K562 (cell line): ENCODE measurements around the gene BLTP2. TPM values are rescaled to one million over a fixed set of nuclear protein-coding genes. Genes with fewer than 3 reads are reported as not detected.

Source experiments
- ATAC-seq: fragments of 200-7000 bp; cut with Tn5 transposase; 3 replicates; pipeline ENCODE4 v1.9.1; 2020; ENCODE audit warnings: moderate library complexity
- Bru-seq: library from RNA; stranded (reverse); fragments of 400-500 nt; gene quantifications from one replicate; lab custom pipeline; 2021; lab: Mats Ljungman, UMichigan
- BruChase-seq, 2 experiments: library from RNA; stranded (reverse); fragments of 400-500 nt; gene quantifications; one replicate each; lab custom pipeline; 2021; lab: Mats Ljungman, UMichigan
- BruUV-seq: library from RNA; stranded (reverse); fragments of 400-500 nt; replicated peaks from 2 replicates; lab custom pipeline; 2021; lab: Mats Ljungman, UMichigan
- CTCF ChIA-PET: fragments of 300-600 bp; formaldehyde crosslinking; extraction: SDS; loops from one replicate; lab custom pipeline; 2021; ENCODE audit warnings: low intra/inter-chr PET ratio; lab: Yijun Ruan, JAX
- POLR2A ChIA-PET: fragments of 300-600, 350-650 bp; sonication (Branson Sonifier 250); formaldehyde crosslinking; extraction: SDS; loops from one replicate; lab custom pipeline; 2021; ENCODE audit warnings: antibody characterized with exemption, inconsistent platforms; lab: Yijun Ruan, JAX
- DNase-seq, 4 experiments: peaks; one replicate each; pipeline versions ENCODE4 v3.0.0 to v3.0.0-alpha.2; 2011 to 2018; ENCODE audit warnings: low spot score in 3 of 4, mixed read lengths in 3 of 4; ENCODE audit errors: extremely low read depth in 1 of 4
- FAIRE-seq: peaks from 2 replicates; lab custom pipeline; 2011; peaks lifted over from hg19 to GRCh38; lab: Jason Lieb, UNC
- H2AFZ ChIP-seq: 2 replicates; pipeline ENCODE4 v1.6.0; 2011; ENCODE audit warnings: low read depth, low read length, control low read depth, inconsistent platforms
- H3K27ac ChIP-seq: fragments of 200-600 bp; 3 replicates; pipeline ENCODE4 v1.8.0; 2011; ENCODE audit warnings: low read depth, mild to moderate bottlenecking, control low read depth, inconsistent platforms, low read length, moderate library complexity, mixed read lengths; ENCODE audit errors: extremely low read depth
- H3K27me3 ChIP-seq, 2 experiments: fragments of 300-600 bp in 1 of 2; 2 replicates in 1 of 2; 3 replicates in 1 of 2; pipeline versions ENCODE4 v1.6.0 to v1.8.0; 2011; ENCODE audit warnings: inconsistent platforms in 2 of 2, low read length in 2 of 2, mild to moderate bottlenecking in 1 of 2, mixed read lengths in 1 of 2, moderate library complexity in 1 of 2; ENCODE audit not compliant: control insufficient read depth in 2 of 2, insufficient read depth in 2 of 2
- H3K36me3 ChIP-seq: fragments of 300-600 bp; 3 replicates; pipeline ENCODE4 v1.8.0; 2011; ENCODE audit warnings: mild to moderate bottlenecking, low read length, inconsistent platforms; ENCODE audit not compliant: control insufficient read depth, insufficient read depth
- H3K4me1 ChIP-seq, 2 experiments: fragments of 200-600 bp in 1 of 2; replicated peaks in 1 of 2; 2 replicates in 1 of 2; 3 replicates in 1 of 2; pipeline versions ENCODE4 v1.5.1 to v1.8.0; 2011; ENCODE audit warnings: inconsistent platforms in 2 of 2, low read length in 2 of 2, mild to moderate bottlenecking in 1 of 2, mixed read lengths in 1 of 2, moderate library complexity in 1 of 2; ENCODE audit not compliant: control insufficient read depth in 2 of 2, insufficient read depth in 2 of 2
- H3K4me2 ChIP-seq: 2 replicates; pipeline ENCODE4 v1.6.1; 2011; ENCODE audit warnings: low read length, control low read depth, inconsistent platforms, mixed read lengths; ENCODE audit not compliant: insufficient read depth
- H3K4me3 ChIP-seq: fragments of 200-600 bp; sonication (generic), shearing (Covaris generic); 2 replicates; pipeline ENCODE4 v1.5.1; 2016; ENCODE audit warnings: control low read depth, inconsistent platforms
- H3K79me2 ChIP-seq: fragments of 200-600 bp; 3 replicates; pipeline ENCODE4 v1.8.0; 2011; ENCODE audit warnings: low read length, inconsistent platforms; ENCODE audit not compliant: control insufficient read depth, insufficient read depth
- H3K9ac ChIP-seq, 2 experiments: 2 replicates each; pipeline versions ENCODE4 v1.6.0 to v1.6.1; 2011; ENCODE audit warnings: low read depth in 2 of 2, low read length in 2 of 2, control low read depth in 1 of 2, inconsistent platforms in 1 of 2, mild to moderate bottlenecking in 1 of 2, mixed read lengths in 1 of 2; ENCODE audit not compliant: insufficient read depth in 1 of 2
- H3K9me1 ChIP-seq: one replicate; pipeline ENCODE4 v1.6.0; 2011; ENCODE audit warnings: inconsistent platforms, mild to moderate bottlenecking, low read length, moderate library complexity; ENCODE audit not compliant: control insufficient read depth, insufficient read depth
- H3K9me3 ChIP-seq: replicated peaks from 2 replicates; pipeline ENCODE4 v1.5.1; 2011; ENCODE audit warnings: low read depth, low read length, inconsistent platforms; ENCODE audit not compliant: control insufficient read depth, insufficient read depth
- H4K20me1 ChIP-seq: replicated peaks from 2 replicates; pipeline ENCODE4 v1.6.1; 2011; ENCODE audit warnings: low read length, inconsistent platforms, mixed read lengths; ENCODE audit not compliant: control insufficient read depth, insufficient read depth
- ATF1 ChIP-seq, 2 experiments: fragments of 450-650 bp in 1 of 2; IDR thresholded peaks; 2 replicates each; pipeline ENCODE4 v1.6.1; 2016; ENCODE audit warnings: missing compliant biosample characterization in 1 of 2, missing genetic modification characterization in 1 of 2
- ATF7 ChIP-seq: fragments of 450-650 bp; IDR thresholded peaks from 2 replicates; pipeline ENCODE4 v1.7.1; 2014; ENCODE audit warnings: mild to moderate bottlenecking, moderate library complexity
- HDAC2 ChIP-seq: fragments of 450-650 bp; IDR thresholded peaks from 2 replicates; pipeline ENCODE4 v1.6.1; 2016; ENCODE audit warnings: mild to moderate bottlenecking
- MXI1 ChIP-seq: IDR thresholded peaks from 2 replicates; pipeline ENCODE4 v1.6.1; 2011; ENCODE audit warnings: low read depth, mild to moderate bottlenecking, improper control_type of control experiment, low read length
- YY1 ChIP-seq, 3 experiments: IDR thresholded peaks; 2 replicates each; pipeline ENCODE4 v1.6.1; 2011; ENCODE audit warnings: low read length in 2 of 3, mild to moderate bottlenecking in 2 of 3, moderate library complexity in 2 of 3, borderline replicate concordance in 1 of 3, control low read depth in 1 of 3, low read depth in 1 of 3; ENCODE audit not compliant: insufficient read depth in 3 of 3, insufficient replicate concordance in 2 of 3, control insufficient read depth in 1 of 3, insufficient read length in 1 of 3; ENCODE audit errors: extremely low read depth in 1 of 3
- WGBS: fragments of 100-300 bp; shearing (Covaris generic); methylation state at CpG from one replicate; pipeline ENCODE4 v1.1.6; 2016; ENCODE audit warnings: low coverage, mixed read lengths; ENCODE audit not compliant: insufficient coverage; ENCODE audit errors: missing lambda C conversion rate; 5-methylcytosine and 5-hydroxymethylcytosine counted together
- in situ Hi-C: fragments of 300-500 bp; cut with MboI; formaldehyde crosslinking; loops from 4 replicates; pipeline ENCODE4 v1.15.0; 2018; ENCODE audit warnings: inconsistent platforms, mixed read lengths
- intact Hi-C: fragments of 100-400 bp; cut with micrococcal nuclease; formaldehyde crosslinking; loops from 2 replicates; pipeline ENCODE4 v1.14.2; 2022
- long read RNA-seq, 3 experiments: library from polyadenylated mRNA in 2 of 3; library from RNA in 1 of 3; unstranded in 2 of 3; stranded (forward) in 1 of 3; transcript quantifications; one replicate each; pipeline ENCODE4 v2.0.0, GENCODE V29; 2019 to 2022
- polyA minus RNA-seq, 3 experiments: library from RNA; depleted of rRNA, polyadenylated mRNA; stranded (reverse); fragments of >200 nt; gene quantifications; 2 replicates each; pipeline ENCODE4 v1.2.3, GENCODE V29; 2011
- polyA plus RNA-seq, 8 experiments: library from polyadenylated mRNA; depleted of rRNA in 4 of 8; stranded (reverse) in 5 of 8; unstranded in 3 of 8; fragments of >200 nt; fragmentation: Nextera tagmentation in 2 of 8; fragmentation: Illumina TruSeq in 1 of 8; extraction: Ambion mirVana in 2 of 8; extraction: Trizol in 1 of 8; gene quantifications; 2 replicates each; pipeline versions ENCODE4 v1.2.1 to v1.2.3, GENCODE V29; 2011 to 2014; ENCODE audit warnings: inconsistent platforms in 1 of 8, missing spikeins in 1 of 8
- total RNA-seq, 7 experiments: library from RNA; depleted of rRNA in 6 of 7; stranded (reverse); fragments of >200 nt in 6 of 7; fragmentation: Illumina TruSeq in 2 of 7; extraction: Trizol in 2 of 7; gene quantifications; 2 replicates each; pipeline versions ENCODE4 v1.2.1 to v1.2.3, GENCODE V29; 2011 to 2021; ENCODE audit warnings: low replicate concordance in 1 of 7
- TF ChIP-seq, protein P1 (sequence below), 3 experiments: fragments of 200-800 bp in 1 of 3; sonication (Bioruptor generic) in 1 of 3; sonication (generic) in 1 of 3; formaldehyde crosslinking in 1 of 3; IDR thresholded peaks; 2 replicates each; pipeline versions ENCODE4 v1.6.1 to v1.8.0; 2016 to 2022; ENCODE audit warnings: mild to moderate bottlenecking in 2 of 3, missing compliant biosample characterization in 2 of 3, missing genetic modification characterization in 2 of 3, missing genetic modification reagents in 1 of 3
- TF ChIP-seq, protein P2 (sequence below), 2 experiments: fragments of 450-650 bp; IDR thresholded peaks; 2 replicates each; pipeline ENCODE4 v1.6.1; 2018; ENCODE audit warnings: mild to moderate bottlenecking in 2 of 2, low read depth in 1 of 2; ENCODE audit not compliant: partially characterized antibody in 2 of 2

The BLTP2 gene
- total RNA-seq (2011; cell fraction: chromatin; rRNA removed; ENCODE audit: low replicate concordance): 1,192 and 1,565 TPM in 2 replicates
- total RNA-seq (2011; cell fraction: nucleolus; rRNA removed): 590 and 652 TPM in 2 replicates
- 661 and 810 TPM in 2 replicates for total RNA-seq (2011; cell fraction: nucleoplasm; rRNA removed)
- total RNA-seq (2014; rRNA removed) (103 and 174 TPM in 2 replicates), total RNA-seq (2014; rRNA removed; fragmentation: Illumina TruSeq; extraction: Trizol) (115 and 124 TPM in 2 replicates), total RNA-seq (2015; rRNA removed; fragmentation: Illumina TruSeq; extraction: Trizol) (122 and 126 TPM in 2 replicates), total RNA-seq (2021) (163 TPM in 2 replicates), polyA plus RNA-seq (2011; rRNA removed) (135 and 174 TPM in 2 replicates), polyA plus RNA-seq (2014; fragmentation: Illumina TruSeq; extraction: Trizol) (102 and 105 TPM in 2 replicates), polyA plus RNA-seq (2014; fragmentation: Nextera tagmentation; extraction: Ambion mirVana) (10 to 100 TPM; 14.7 to 34.3 TPM), polyA plus RNA-seq (2014; rRNA removed) (89.0 and 91.2 TPM in 2 replicates), polyA minus RNA-seq (2011; rRNA and poly(A)+ RNA removed) (299 and 507 TPM in 2 replicates), Bru-seq, nascent RNA (percentile 89 among the genes with signal in this experiment), BruChase-seq, experiment 1, labeled RNA remaining after a 2-hour chase (percentile 85 among the genes with signal in this experiment), BruChase-seq, experiment 2, labeled RNA remaining after a 6-hour chase (percentile 91 among the genes with signal in this experiment)
- 91.6 and 169 TPM in 2 replicates for polyA plus RNA-seq (2011; cell fraction: cytosol; rRNA removed)
- polyA plus RNA-seq (2011; cell fraction: nucleus; rRNA removed): 325 and 481 TPM in 2 replicates
- 72.8 and 84.2 TPM in 2 replicates for polyA plus RNA-seq (2012)
- polyA minus RNA-seq (2011; cell fraction: cytosol; rRNA and poly(A)+ RNA removed): 123 and 216 TPM in 2 replicates
- polyA minus RNA-seq (2011; cell fraction: nucleus; rRNA and poly(A)+ RNA removed): 254 and 272 TPM in 2 replicates
- long read RNA-seq, experiment 1, full-length matches to known transcripts: 11 of 245 reads
- long read RNA-seq, experiment 1, partial matches to known transcripts: 184 of 245 reads
- long read RNA-seq, experiment 1, other reads (novel, unspliced or antisense): 50 of 245 reads
- long read RNA-seq, experiment 2, full-length matches to known transcripts: 5 of 132 reads
- long read RNA-seq, experiment 2, partial matches to known transcripts: 52 of 132 reads
- long read RNA-seq, experiment 2, other reads (novel, unspliced or antisense): 75 of 132 reads
- long read RNA-seq, experiment 3, transcript KIAA0100-210 (11 exons, 1,582 nt): major isoform, 5 of 16 reads
- long read RNA-seq, experiment 3, partial matches to known transcripts: 5 of 16 reads
- long read RNA-seq, experiment 3, other reads (novel, unspliced or antisense): 6 of 16 reads

DNA sequence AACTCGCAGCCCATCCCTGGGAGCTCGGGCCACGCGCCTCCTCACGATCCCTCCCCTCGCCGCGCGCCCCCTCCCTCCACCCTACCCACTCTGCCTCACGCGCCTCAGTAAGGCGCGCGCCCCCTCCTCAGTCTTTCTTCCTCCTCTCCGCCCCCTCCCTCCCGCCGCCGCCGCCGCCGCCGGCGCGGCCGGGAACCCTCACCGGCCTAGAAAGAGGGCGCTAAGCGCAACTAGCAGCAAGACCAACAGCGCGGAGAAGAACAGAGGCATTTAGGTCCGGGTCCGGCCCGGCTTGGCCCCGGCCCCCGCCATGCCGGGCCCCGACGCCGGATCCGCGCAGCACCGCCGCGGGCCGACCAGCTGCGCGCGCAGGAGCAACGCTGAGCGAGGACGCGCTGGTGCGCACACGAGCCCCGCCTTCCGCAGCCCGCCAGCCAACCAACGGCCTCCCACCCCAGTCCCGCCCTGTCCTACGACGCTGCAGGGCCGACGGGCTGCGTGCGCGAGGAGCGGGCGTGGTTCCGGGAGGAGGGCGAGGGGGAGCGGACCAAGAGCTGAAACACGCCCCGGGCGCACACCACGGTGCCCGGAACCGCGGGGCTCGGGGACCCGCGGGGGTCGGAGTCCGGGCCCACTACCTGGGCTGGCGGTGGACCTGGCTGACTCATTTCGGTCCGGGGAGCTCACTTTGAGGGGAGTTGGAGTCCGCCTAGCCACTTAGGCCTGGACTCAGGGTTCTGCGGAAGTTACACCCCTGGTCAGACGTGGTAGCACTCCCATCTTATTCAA is at the start of gene BLTP2:
TSS of gene BLTP2 (minus strand) at position 372 of the 789 bp plus-strand sequence. CDS start at position 270, 102 bp downstream.
- FAIRE-seq (peak; percentile 77), DNase-seq (peak; percentile 98 to 99 (median 99)), ATAC-seq (peak; percentile 97)
- peaks cover 41% of the 10 kb centered on the region for H3K79me2 ChIP-seq
- H3K36me3 ChIP-seq: peaks cover 52% of the 10 kb centered on the region
- H3K4me1 ChIP-seq: peaks cover 16 to 23% of the 10 kb centered on the region in 2 experiments
- peak within 1 kb of the TSS; percentile 87 to 95 for H3K9ac ChIP-seq
- WGBS: 1% methylated on average over 57 of the region's 89 CpGs
- no peaks in the 10 kb centered on the region for H3K27me3 ChIP-seq
- intact Hi-C loops (loop anchor here (5.0 to 10.0 kb wide), 4 partner anchors 32 to 252 kb away; partner anchors contain the start of genes FAM222B, FLOT2 and TRAF4), in situ Hi-C loops (no loop called here)
- peak within 1 kb of the TSS; percentile 85 for H3K27ac ChIP-seq
- H3K4me2 ChIP-seq: peak within 1 kb of the TSS; percentile 86
- peaks cover 5% of the 10 kb centered on the region; the same call in 1 of the 2 replicates for H4K20me1 ChIP-seq
- ChIA-PET POLR2A (interaction anchor here (0.5 to 3.7 kb wide), 30 partner anchors 8 to 703 kb away, joined by 3 to 54 read pairs (median 4); partner anchors contain the start of genes FLOT2, NEK8, PROCA1 and RPL23A), CTCF (interaction anchor here (0.5 to 1.4 kb wide), 2 partner anchors 75 to 181 kb away, joined by 3 to 5 read pairs; partner anchors contain the start of gene RPL23A)
- H3K9me1 ChIP-seq: no peaks in the 10 kb centered on the region
- no TSS peak for BruUV-seq
- H3K4me3 ChIP-seq: peak within 1 kb of the TSS; percentile 83
- no peaks in the 10 kb centered on the region for H3K9me3 ChIP-seq
- peak within 1 kb of the TSS; percentile 92 for H2AFZ ChIP-seq
- TF ChIP-seq, protein P1, sequence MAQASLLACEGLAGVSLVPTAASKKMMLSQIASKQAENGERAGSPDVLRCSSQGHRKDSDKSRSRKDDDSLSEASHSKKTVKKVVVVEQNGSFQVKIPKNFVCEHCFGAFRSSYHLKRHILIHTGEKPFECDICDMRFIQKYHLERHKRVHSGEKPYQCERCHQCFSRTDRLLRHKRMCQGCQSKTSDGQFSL (CRISPR knock-in tag; IDR thresholded peaks at IDR 0.05): peak; percentile 81
- TF ChIP-seq, protein P1 (tag; IDR thresholded peaks at IDR 0.05): 0 out of 4 replicates have a peak, but pooled peaks of 1 of the 2 experiments have one; percentile 26
- TF ChIP-seq HDAC2: peak; percentile 77; the same call in 1 of the 2 replicates
- peak; percentile 76 for TF ChIP-seq MXI1
- TF ChIP-seq, protein P2, sequence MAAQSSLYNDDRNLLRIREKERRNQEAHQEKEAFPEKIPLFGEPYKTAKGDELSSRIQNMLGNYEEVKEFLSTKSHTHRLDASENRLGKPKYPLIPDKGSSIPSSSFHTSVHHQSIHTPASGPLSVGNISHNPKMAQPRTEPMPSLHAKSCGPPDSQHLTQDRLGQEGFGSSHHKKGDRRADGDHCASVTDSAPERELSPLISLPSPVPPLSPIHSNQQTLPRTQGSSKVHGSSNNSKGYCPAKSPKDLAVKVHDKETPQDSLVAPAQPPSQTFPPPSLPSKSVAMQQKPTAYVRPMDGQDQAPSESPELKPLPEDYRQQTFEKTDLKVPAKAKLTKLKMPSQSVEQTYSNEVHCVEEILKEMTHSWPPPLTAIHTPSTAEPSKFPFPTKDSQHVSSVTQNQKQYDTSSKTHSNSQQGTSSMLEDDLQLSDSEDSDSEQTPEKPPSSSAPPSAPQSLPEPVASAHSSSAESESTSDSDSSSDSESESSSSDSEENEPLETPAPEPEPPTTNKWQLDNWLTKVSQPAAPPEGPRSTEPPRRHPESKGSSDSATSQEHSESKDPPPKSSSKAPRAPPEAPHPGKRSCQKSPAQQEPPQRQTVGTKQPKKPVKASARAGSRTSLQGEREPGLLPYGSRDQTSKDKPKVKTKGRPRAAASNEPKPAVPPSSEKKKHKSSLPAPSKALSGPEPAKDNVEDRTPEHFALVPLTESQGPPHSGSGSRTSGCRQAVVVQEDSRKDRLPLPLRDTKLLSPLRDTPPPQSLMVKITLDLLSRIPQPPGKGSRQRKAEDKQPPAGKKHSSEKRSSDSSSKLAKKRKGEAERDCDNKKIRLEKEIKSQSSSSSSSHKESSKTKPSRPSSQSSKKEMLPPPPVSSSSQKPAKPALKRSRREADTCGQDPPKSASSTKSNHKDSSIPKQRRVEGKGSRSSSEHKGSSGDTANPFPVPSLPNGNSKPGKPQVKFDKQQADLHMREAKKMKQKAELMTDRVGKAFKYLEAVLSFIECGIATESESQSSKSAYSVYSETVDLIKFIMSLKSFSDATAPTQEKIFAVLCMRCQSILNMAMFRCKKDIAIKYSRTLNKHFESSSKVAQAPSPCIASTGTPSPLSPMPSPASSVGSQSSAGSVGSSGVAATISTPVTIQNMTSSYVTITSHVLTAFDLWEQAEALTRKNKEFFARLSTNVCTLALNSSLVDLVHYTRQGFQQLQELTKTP (IDR thresholded peaks at IDR 0.05; ENCODE audit: low read depth in 1 of 2, partially characterized antibody in 2 of 2): peak; percentile 26 to 33
- TF ChIP-seq ATF7: peak; percentile 90
- peak in 2 of 3 experiments; percentile 75 to 82 for TF ChIP-seq YY1 (IDR thresholded peaks at IDR 0.05; ENCODE audit: borderline replicate concordance in 1 of 3, control insufficient read depth in 1 of 3, extremely low read depth in 1 of 3, insufficient read depth in 3 of 3, insufficient read length in 1 of 3, insufficient replicate concordance in 2 of 3, low read depth in 1 of 3, low read length in 2 of 3)
- peak; percentile 83 for TF ChIP-seq ATF1 (CRISPR knock-in tag; IDR thresholded peaks at IDR 0.05)
- TF ChIP-seq ATF1 (tag; IDR thresholded peaks at IDR 0.05): peak; percentile 91
